ENCODE results near the gene AP1B1.

DNA sequence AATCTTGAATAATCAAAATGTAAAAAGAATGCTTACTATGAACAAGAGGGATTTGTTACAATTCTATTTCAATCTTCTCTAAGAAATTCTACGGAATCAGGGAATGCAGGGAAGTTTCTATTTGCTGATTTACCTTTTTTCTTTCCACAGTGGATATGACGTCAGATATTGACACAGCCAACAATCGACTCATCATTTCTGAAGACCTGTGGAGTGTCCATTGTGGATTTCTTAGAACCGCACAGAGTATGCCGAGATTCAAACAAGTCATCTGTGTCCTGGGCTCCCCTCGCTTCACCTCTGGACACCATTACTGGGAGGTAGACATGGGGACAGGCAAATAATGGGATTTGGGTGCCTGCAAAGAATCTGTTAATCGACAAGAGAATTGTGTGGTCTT, 45.9 kb upstream of the AP1B1 start:
- TF ChIP-seq, protein P1, sequence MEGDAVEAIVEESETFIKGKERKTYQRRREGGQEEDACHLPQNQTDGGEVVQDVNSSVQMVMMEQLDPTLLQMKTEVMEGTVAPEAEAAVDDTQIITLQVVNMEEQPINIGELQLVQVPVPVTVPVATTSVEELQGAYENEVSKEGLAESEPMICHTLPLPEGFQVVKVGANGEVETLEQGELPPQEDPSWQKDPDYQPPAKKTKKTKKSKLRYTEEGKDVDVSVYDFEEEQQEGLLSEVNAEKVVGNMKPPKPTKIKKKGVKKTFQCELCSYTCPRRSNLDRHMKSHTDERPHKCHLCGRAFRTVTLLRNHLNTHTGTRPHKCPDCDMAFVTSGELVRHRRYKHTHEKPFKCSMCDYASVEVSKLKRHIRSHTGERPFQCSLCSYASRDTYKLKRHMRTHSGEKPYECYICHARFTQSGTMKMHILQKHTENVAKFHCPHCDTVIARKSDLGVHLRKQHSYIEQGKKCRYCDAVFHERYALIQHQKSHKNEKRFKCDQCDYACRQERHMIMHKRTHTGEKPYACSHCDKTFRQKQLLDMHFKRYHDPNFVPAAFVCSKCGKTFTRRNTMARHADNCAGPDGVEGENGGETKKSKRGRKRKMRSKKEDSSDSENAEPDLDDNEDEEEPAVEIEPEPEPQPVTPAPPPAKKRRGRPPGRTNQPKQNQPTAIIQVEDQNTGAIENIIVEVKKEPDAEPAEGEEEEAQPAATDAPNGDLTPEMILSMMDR (IDR thresholded peaks at IDR 0.05): no peak
- TF ChIP-seq POLR2AphosphoS5 (IDR thresholded peaks at IDR 0.05): no peak
- no peak for TF ChIP-seq EP300 (IDR thresholded peaks at IDR 0.05)
- TF ChIP-seq POLR2A (IDR thresholded peaks at IDR 0.05): no peak

Data from suprapubic skin (tissue), 4 donors.